Measurements from ENCODE around the gene AK1.

Gene AK1

DNA sequence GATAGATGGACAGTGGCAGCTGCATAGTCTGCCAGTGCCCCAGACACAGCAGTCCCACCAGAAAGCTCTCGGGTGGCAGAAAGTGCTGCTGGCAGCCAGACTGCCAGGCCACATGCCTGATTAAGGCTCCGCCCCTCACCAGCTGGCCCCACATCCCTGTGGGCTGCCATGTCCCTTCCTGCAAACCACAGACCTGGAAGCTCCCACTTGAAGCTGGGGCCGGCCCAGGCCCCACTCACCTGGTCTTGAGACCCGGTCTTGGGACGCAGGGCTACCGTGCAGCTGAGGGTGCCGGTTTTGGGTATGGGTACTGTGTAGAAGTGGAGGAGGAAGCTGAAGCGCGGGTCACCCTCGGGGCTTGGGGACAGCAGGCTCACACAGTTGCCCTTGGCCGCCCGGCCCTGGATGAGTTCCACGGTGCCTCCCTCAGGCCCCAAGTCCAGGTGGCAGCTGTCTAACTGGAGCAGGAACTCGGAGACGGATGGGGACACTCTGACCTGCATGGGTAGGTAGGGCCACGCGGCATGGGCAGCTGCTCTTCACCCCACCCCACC, 59.5 kb downstream of the AK1 start:
- no peak for TF ChIP-seq FOXP2 (optimal IDR thresholded peaks at IDR 0.05; ENCODE audit: borderline replicate concordance, extremely low read depth, extremely low read length, insufficient read depth)
- no peak for TF ChIP-seq SIN3A (IDR thresholded peaks at IDR 0.05; ENCODE audit: borderline replicate concordance, insufficient read depth, low read length)
- TF ChIP-seq TAF1 (IDR thresholded peaks at IDR 0.05; ENCODE audit: borderline replicate concordance, insufficient read depth, low read length) = no peak
- TF ChIP-seq REST (IDR thresholded peaks at IDR 0.05; ENCODE audit: insufficient read depth in 1 of 2, low read depth in 2 of 2, low read length in 2 of 2) = no peak
- no peak for TF ChIP-seq POLR2AphosphoS5 (IDR thresholded peaks at IDR 0.05; ENCODE audit: low read depth, low read length)

DNA sequence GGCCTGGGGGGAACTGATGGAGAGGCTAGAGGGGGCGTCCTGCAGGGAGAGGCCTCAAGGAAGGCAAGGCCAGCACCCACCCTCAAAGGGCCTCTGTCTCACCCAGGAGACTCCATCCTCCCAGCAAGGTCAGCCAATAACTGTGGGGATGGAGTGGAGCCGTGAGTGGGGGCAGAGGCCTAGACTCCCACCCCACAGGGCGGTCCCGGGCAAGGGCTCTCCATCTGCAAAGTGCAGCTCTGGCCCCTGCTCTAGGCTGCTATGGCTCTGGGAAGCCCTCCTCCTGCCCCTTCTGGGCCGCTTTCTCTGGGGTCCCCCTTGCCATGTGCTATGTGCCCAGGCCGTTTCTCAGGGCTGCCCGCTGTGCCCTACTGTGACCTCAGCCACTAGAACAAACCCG, 60.7 kb downstream of the AK1 start:
- no peak for TF ChIP-seq POLR2AphosphoS5 (IDR thresholded peaks at IDR 0.05; ENCODE audit: low read depth, low read length)
- TF ChIP-seq FOXP2 (optimal IDR thresholded peaks at IDR 0.05; ENCODE audit: borderline replicate concordance, extremely low read depth, extremely low read length, insufficient read depth) = no peak
- TF ChIP-seq REST (IDR thresholded peaks at IDR 0.05; ENCODE audit: insufficient read depth in 1 of 2, low read depth in 2 of 2, low read length in 2 of 2) = no peak
- no peak for TF ChIP-seq TAF1 (IDR thresholded peaks at IDR 0.05; ENCODE audit: borderline replicate concordance, insufficient read depth, low read length)
- no peak for TF ChIP-seq SIN3A (IDR thresholded peaks at IDR 0.05; ENCODE audit: borderline replicate concordance, insufficient read depth, low read length)
